HepG2 (cell line): Measurements from ENCODE around the gene FBXL22. TPM values are rescaled to one million over a fixed set of nuclear protein-coding genes. Genes with fewer than 3 reads are reported as not detected.

ENCODE experiments used
- CHCHD3 ChIP-seq: sonication (generic); formaldehyde crosslinking; IDR thresholded peaks from 2 replicates; pipeline ENCODE4 v1.8.0; 2022; ENCODE audit warnings: mild to moderate bottlenecking, missing genetic modification reagents, moderate library complexity
- DNMT3B ChIP-seq: conservative IDR thresholded peaks from 2 replicates; pipeline ENCODE4 v1.6.1; 2016; ENCODE audit warnings: missing biosample characterization, control low read depth
- FOXC1 ChIP-seq: sonication (generic); formaldehyde crosslinking; IDR thresholded peaks from 2 replicates; pipeline ENCODE4 v1.8.0; 2022; ENCODE audit warnings: mild to moderate bottlenecking, missing genetic modification reagents, borderline replicate concordance
- HIC2 ChIP-seq: sonication (generic); formaldehyde crosslinking; IDR thresholded peaks from 2 replicates; pipeline ENCODE4 v1.9.0; 2022; ENCODE audit warnings: low read depth, missing genetic modification reagents
- HOXA3 ChIP-seq: sonication (generic); formaldehyde crosslinking; IDR thresholded peaks from 2 replicates; pipeline ENCODE4 v1.5.0; 2020; ENCODE audit warnings: missing genetic modification reagents
- KDM5B ChIP-seq: sonication (generic); formaldehyde crosslinking; IDR thresholded peaks from 2 replicates; pipeline ENCODE4 v1.4.0; 2020; ENCODE audit warnings: missing genetic modification reagents, mild to moderate bottlenecking, borderline replicate concordance
- MLLT10 ChIP-seq: sonication (generic); formaldehyde crosslinking; IDR thresholded peaks from 2 replicates; pipeline ENCODE4 v1.4.0; 2020; ENCODE audit warnings: missing genetic modification reagents
- MZF1 ChIP-seq: sonication (generic); formaldehyde crosslinking; IDR thresholded peaks from 2 replicates; pipeline ENCODE4 v1.8.1; 2023; ENCODE audit warnings: mild to moderate bottlenecking, missing genetic modification reagents, borderline replicate concordance
- NFIB ChIP-seq: sonication (generic); formaldehyde crosslinking; IDR thresholded peaks from 2 replicates; pipeline ENCODE4 v1.9.0; 2021; ENCODE audit warnings: missing genetic modification reagents, mild to moderate bottlenecking, borderline replicate concordance
- ZNF205 ChIP-seq: IDR thresholded peaks from 2 replicates; pipeline ENCODE4 v1.6.1; 2018; ENCODE audit warnings: missing biosample characterization, missing genetic modification reagents
- ZNF234 ChIP-seq: sonication (generic); formaldehyde crosslinking; conservative IDR thresholded peaks from 2 replicates; pipeline ENCODE4 v1.5.1; 2020; ENCODE audit warnings: mild to moderate bottlenecking, missing genetic modification reagents
- ZNF263 ChIP-seq: sonication (generic); formaldehyde crosslinking; IDR thresholded peaks from 2 replicates; pipeline ENCODE4 v1.4.0; 2020; ENCODE audit warnings: missing genetic modification reagents
- ZNF292 ChIP-seq: sonication (generic); formaldehyde crosslinking; IDR thresholded peaks from 2 replicates; pipeline ENCODE4 v1.8.1; 2022; ENCODE audit warnings: mild to moderate bottlenecking, low read depth, missing genetic modification reagents, borderline replicate concordance
- ZNF335 ChIP-seq: sonication (generic); formaldehyde crosslinking; IDR thresholded peaks from 2 replicates; pipeline ENCODE4 v1.4.0; 2020; ENCODE audit warnings: missing genetic modification reagents
- ZNF558 ChIP-seq: sonication (generic); formaldehyde crosslinking; IDR thresholded peaks from 2 replicates; pipeline ENCODE4 v1.9.0; 2022; ENCODE audit warnings: mild to moderate bottlenecking, missing genetic modification reagents, borderline replicate concordance
- ZNF839 ChIP-seq: sonication (generic); formaldehyde crosslinking; IDR thresholded peaks from 2 replicates; pipeline ENCODE4 v1.4.0; 2020; ENCODE audit warnings: missing genetic modification reagents, mild to moderate bottlenecking, borderline replicate concordance
- polyA plus RNA-seq, 8 experiments: library from polyadenylated mRNA; depleted of rRNA in 3 of 8; stranded (reverse) in 7 of 8; unstranded in 1 of 8; fragments of >200 nt; fragmentation: Illumina TruSeq in 4 of 8; extraction: Trizol in 4 of 8; gene quantifications; 2 replicates each; pipeline versions ENCODE4 v1.2.1 to v1.2.3, GENCODE V29; 2011 to 2016; ENCODE audit warnings: low read depth in 4 of 8, missing spikeins in 1 of 8, mixed read lengths in 1 of 8; ENCODE audit not compliant: insufficient read depth in 1 of 8
- total RNA-seq, 5 experiments: library from RNA; depleted of rRNA; stranded (reverse); fragments of >200 nt; fragmentation: Illumina TruSeq; extraction: Trizol; gene quantifications; 2 replicates each; pipeline ENCODE4 v1.2.3, GENCODE V29; 2016; ENCODE audit warnings: low read depth in 1 of 5
- TF ChIP-seq, protein P1 (sequence below): sonication (generic); formaldehyde crosslinking; IDR thresholded peaks from 2 replicates; pipeline ENCODE4 v1.4.0; 2020; ENCODE audit warnings: mild to moderate bottlenecking, missing genetic modification reagents
- TF ChIP-seq, protein P2 (sequence below): sonication (generic); formaldehyde crosslinking; IDR thresholded peaks from 2 replicates; pipeline ENCODE4 v1.8.1; 2022; ENCODE audit warnings: mild to moderate bottlenecking, missing genetic modification reagents
- TF ChIP-seq, protein P3 (sequence below): sonication (generic); formaldehyde crosslinking; IDR thresholded peaks from 2 replicates; pipeline ENCODE4 v1.5.0; 2020; ENCODE audit warnings: missing genetic modification reagents
- TF ChIP-seq, protein P4 (sequence below): IDR thresholded peaks from 2 replicates; pipeline ENCODE4 v1.6.1; 2016; ENCODE audit warnings: missing biosample characterization, missing genetic modification reagents, low read depth

The FBXL22 gene
- total and polyA plus RNA-seq, 2 of the 13 experiments (the other 11 are each of a cell fraction or from before 2014, with no cell fraction given) = 0.15 to 0.33 TPM

- TF ChIP-seq, protein P1, sequence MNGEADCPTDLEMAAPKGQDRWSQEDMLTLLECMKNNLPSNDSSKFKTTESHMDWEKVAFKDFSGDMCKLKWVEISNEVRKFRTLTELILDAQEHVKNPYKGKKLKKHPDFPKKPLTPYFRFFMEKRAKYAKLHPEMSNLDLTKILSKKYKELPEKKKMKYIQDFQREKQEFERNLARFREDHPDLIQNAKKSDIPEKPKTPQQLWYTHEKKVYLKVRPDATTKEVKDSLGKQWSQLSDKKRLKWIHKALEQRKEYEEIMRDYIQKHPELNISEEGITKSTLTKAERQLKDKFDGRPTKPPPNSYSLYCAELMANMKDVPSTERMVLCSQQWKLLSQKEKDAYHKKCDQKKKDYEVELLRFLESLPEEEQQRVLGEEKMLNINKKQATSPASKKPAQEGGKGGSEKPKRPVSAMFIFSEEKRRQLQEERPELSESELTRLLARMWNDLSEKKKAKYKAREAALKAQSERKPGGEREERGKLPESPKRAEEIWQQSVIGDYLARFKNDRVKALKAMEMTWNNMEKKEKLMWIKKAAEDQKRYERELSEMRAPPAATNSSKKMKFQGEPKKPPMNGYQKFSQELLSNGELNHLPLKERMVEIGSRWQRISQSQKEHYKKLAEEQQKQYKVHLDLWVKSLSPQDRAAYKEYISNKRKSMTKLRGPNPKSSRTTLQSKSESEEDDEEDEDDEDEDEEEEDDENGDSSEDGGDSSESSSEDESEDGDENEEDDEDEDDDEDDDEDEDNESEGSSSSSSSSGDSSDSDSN (CRISPR knock-in tag) = no peak
- no peak for TF ChIP-seq MZF1
- no peak for TF ChIP-seq ZNF234
- TF ChIP-seq FOXC1 = no peak; the same call in 1 of the 2 replicates
- TF ChIP-seq KDM5B = no peak
- TF ChIP-seq ZNF839 (CRISPR knock-in tag) = no peak
- TF ChIP-seq ZNF292 (CRISPR knock-in tag) = peak; percentile 51; the same call in 1 of the 2 replicates
- no peak for TF ChIP-seq ZNF558 (CRISPR knock-in tag)
- no peak for TF ChIP-seq ZNF335
- no peak for TF ChIP-seq NFIB (CRISPR knock-in tag)
- TF ChIP-seq CHCHD3 (CRISPR knock-in tag) = no peak
- TF ChIP-seq HOXA3 (CRISPR knock-in tag) = 0 out of 2 replicates have a peak, but pooled peaks have one; percentile 22
- TF ChIP-seq, protein P2, sequence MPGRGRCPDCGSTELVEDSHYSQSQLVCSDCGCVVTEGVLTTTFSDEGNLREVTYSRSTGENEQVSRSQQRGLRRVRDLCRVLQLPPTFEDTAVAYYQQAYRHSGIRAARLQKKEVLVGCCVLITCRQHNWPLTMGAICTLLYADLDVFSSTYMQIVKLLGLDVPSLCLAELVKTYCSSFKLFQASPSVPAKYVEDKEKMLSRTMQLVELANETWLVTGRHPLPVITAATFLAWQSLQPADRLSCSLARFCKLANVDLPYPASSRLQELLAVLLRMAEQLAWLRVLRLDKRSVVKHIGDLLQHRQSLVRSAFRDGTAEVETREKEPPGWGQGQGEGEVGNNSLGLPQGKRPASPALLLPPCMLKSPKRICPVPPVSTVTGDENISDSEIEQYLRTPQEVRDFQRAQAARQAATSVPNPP (CRISPR knock-in tag) = no peak
- TF ChIP-seq, protein P3, sequence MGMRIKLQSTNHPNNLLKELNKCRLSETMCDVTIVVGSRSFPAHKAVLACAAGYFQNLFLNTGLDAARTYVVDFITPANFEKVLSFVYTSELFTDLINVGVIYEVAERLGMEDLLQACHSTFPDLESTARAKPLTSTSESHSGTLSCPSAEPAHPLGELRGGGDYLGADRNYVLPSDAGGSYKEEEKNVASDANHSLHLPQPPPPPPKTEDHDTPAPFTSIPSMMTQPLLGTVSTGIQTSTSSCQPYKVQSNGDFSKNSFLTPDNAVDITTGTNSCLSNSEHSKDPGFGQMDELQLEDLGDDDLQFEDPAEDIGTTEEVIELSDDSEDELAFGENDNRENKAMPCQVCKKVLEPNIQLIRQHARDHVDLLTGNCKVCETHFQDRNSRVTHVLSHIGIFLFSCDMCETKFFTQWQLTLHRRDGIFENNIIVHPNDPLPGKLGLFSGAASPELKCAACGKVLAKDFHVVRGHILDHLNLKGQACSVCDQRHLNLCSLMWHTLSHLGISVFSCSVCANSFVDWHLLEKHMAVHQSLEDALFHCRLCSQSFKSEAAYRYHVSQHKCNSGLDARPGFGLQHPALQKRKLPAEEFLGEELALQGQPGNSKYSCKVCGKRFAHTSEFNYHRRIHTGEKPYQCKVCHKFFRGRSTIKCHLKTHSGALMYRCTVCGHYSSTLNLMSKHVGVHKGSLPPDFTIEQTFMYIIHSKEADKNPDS = no peak
- TF ChIP-seq, protein P4, sequence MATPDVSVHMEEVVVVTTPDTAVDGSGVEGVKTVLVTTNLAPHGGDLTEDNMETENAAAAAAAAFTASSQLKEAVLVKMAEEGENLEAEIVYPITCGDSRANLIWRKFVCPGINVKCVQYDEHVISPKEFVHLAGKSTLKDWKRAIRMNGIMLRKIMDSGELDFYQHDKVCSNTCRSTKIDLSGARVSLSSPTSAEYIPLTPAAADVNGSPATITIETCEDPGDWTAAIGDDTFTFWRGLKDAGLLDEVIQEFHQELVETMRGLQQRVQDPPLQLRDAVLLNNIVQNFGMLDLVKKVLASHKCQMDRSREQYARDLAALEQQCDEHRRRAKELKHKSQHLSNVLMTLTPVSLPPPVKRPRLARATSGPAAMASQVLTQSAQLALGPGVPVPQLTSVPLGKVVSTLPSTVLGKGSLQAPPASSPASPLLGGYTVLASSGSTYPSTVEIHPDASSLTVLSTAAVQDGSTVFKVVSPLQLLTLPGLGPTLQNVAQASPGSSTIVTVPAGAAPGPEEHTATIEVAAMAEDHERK (CRISPR knock-in tag) = no peak
- no peak for TF ChIP-seq ZNF205
- no peak for TF ChIP-seq MLLT10 (CRISPR knock-in tag)
- TF ChIP-seq ZNF263 = no peak
- TF ChIP-seq HIC2 (CRISPR knock-in tag) = no peak
- no peak for TF ChIP-seq DNMT3B (CRISPR knock-in tag)
Observed at GRCh38 chr15:63598473-63599400, 1.6 kb downstream of the FBXL22 start (continued).
